HEK293 (cell line): ENCODE measurements around the gene ATP6V1B1.

Source experiments
- CTCF ChIA-PET: fragments of 350-600 bp; formaldehyde crosslinking; extraction: SDS; loops from one replicate; lab custom pipeline; 2021; ENCODE audit warnings: antibody characterized with exemption; lab: Yijun Ruan, JAX
- POLR2A ChIA-PET: fragments of 300-600 bp; formaldehyde crosslinking; extraction: SDS; loops from one replicate; lab custom pipeline; 2020; ENCODE audit warnings: antibody characterized with exemption, inconsistent platforms; lab: Yijun Ruan, JAX
- H3K27ac ChIP-seq: fragments of 200-500 bp; sonication (Bioruptor generic); 2 replicates; pipeline ENCODE4 v1.5.1; 2014; ENCODE audit warnings: low read depth, low read length, control low read depth, inconsistent platforms; ENCODE audit errors: extremely low read depth
- H3K36me3 ChIP-seq, 2 experiments: fragments of 200-500 bp in 1 of 2; sonication (Bioruptor generic) in 1 of 2; 1 replicate in 1 of 2; 2 replicates in 1 of 2; pipeline ENCODE4 v1.5.1; 2014 to 2017; ENCODE audit warnings: inconsistent platforms in 2 of 2, low read length in 2 of 2; ENCODE audit not compliant: control insufficient read depth in 2 of 2, insufficient read depth in 1 of 2
- H3K4me1 ChIP-seq: fragments of 200-500 bp; sonication (Bioruptor generic); 2 replicates; pipeline ENCODE4 v1.5.1; 2014; ENCODE audit warnings: mild to moderate bottlenecking, low read length, inconsistent platforms; ENCODE audit not compliant: control insufficient read depth, insufficient read depth
- H3K4me3 ChIP-seq: 2 replicates; pipeline ENCODE4 v1.5.1; 2011; ENCODE audit warnings: low read depth, mild to moderate bottlenecking, control low read depth, low read length, moderate library complexity
- H3K9me3 ChIP-seq: fragments of 200-500 bp; sonication (Bioruptor generic); 2 replicates; pipeline ENCODE4 v1.5.1; 2014; ENCODE audit warnings: low read depth, low read length, inconsistent platforms; ENCODE audit not compliant: control insufficient read depth, insufficient read depth
- ATF2 ChIP-seq: fragments of 450-650 bp; formaldehyde crosslinking; IDR thresholded peaks from 2 replicates; pipeline ENCODE4 v1.5.1; 2016; ENCODE audit warnings: missing biosample characterization, missing genetic modification characterization, low read depth
- INSM2 ChIP-seq: fragments of 450-650 bp; formaldehyde crosslinking; IDR thresholded peaks from 2 replicates; pipeline ENCODE4 v1.5.1; 2016; ENCODE audit warnings: missing biosample characterization, missing genetic modification characterization
- KLF9 ChIP-seq: fragments of 450-650 bp; formaldehyde crosslinking; IDR thresholded peaks from 2 replicates; pipeline ENCODE4 v1.5.1; 2016; ENCODE audit warnings: missing biosample characterization, missing genetic modification characterization, low read depth
- PRDM1 ChIP-seq: fragments of 450-650 bp; formaldehyde crosslinking; IDR thresholded peaks from 2 replicates; pipeline ENCODE4; 2016; ENCODE audit warnings: missing biosample characterization, missing genetic modification characterization
- ZBTB44 ChIP-seq: fragments of 450-650 bp; IDR thresholded peaks from 2 replicates; pipeline ENCODE4 v1.5.1; 2018; ENCODE audit warnings: missing biosample characterization, mild to moderate bottlenecking, missing genetic modification characterization
- ZFHX2 ChIP-seq: fragments of 450-650 bp; formaldehyde crosslinking; conservative IDR thresholded peaks from 2 replicates; pipeline ENCODE4 v1.5.1; 2016; ENCODE audit warnings: missing biosample characterization, missing genetic modification characterization
- ZNF2 ChIP-seq: fragments of 450-650 bp; formaldehyde crosslinking; IDR thresholded peaks from 2 replicates; pipeline ENCODE4 v1.5.1; 2016; ENCODE audit warnings: missing biosample characterization, missing genetic modification characterization
- ZNF23 ChIP-seq: fragments of 450-650 bp; formaldehyde crosslinking; IDR thresholded peaks from 2 replicates; pipeline ENCODE4 v1.5.1; 2016; ENCODE audit warnings: missing biosample characterization, missing genetic modification characterization, borderline replicate concordance
- ZNF24 ChIP-seq: fragments of 450-650 bp; formaldehyde crosslinking; IDR thresholded peaks from 2 replicates; pipeline ENCODE4 v1.5.1; 2016; ENCODE audit warnings: missing biosample characterization, missing genetic modification characterization
- ZNF311 ChIP-seq: fragments of 450-650 bp; formaldehyde crosslinking; IDR thresholded peaks from 2 replicates; pipeline ENCODE4 v1.5.1; 2017; ENCODE audit warnings: missing biosample characterization, missing genetic modification characterization, borderline replicate concordance
- ZNF350 ChIP-seq: fragments of 450-650 bp; formaldehyde crosslinking; IDR thresholded peaks from 2 replicates; pipeline ENCODE4 v1.5.0; 2017; ENCODE audit warnings: missing biosample characterization, mild to moderate bottlenecking, missing genetic modification characterization
- ZNF366 ChIP-seq: fragments of 450-650 bp; formaldehyde crosslinking; conservative IDR thresholded peaks from 2 replicates; pipeline ENCODE4 v1.5.1; 2016; ENCODE audit warnings: missing biosample characterization, missing genetic modification characterization
- ZNF571 ChIP-seq: fragments of 450-650 bp; formaldehyde crosslinking; IDR thresholded peaks from 2 replicates; pipeline ENCODE4 v1.5.0; 2017; ENCODE audit warnings: missing biosample characterization, missing genetic modification characterization
- ZNF585B ChIP-seq: fragments of 450-650 bp; formaldehyde crosslinking; IDR thresholded peaks from 2 replicates; pipeline ENCODE4 v1.5.1; 2016; ENCODE audit warnings: missing biosample characterization, missing genetic modification characterization
- ZNF621 ChIP-seq: fragments of 450-650 bp; formaldehyde crosslinking; IDR thresholded peaks from 2 replicates; pipeline ENCODE4 v1.5.1; 2017; ENCODE audit warnings: missing biosample characterization, missing genetic modification characterization
- ZNF692 ChIP-seq: fragments of 450-650 bp; formaldehyde crosslinking; IDR thresholded peaks from 2 replicates; pipeline ENCODE4 v1.5.1; 2016; ENCODE audit warnings: missing biosample characterization, missing genetic modification characterization
- ZNF777 ChIP-seq: fragments of 450-650 bp; formaldehyde crosslinking; IDR thresholded peaks from 2 replicates; pipeline ENCODE4 v1.5.1; 2017; ENCODE audit warnings: missing biosample characterization, missing genetic modification characterization, borderline replicate concordance
- TF ChIP-seq, protein P1 (sequence below): fragments of 450-650 bp; formaldehyde crosslinking; IDR thresholded peaks from 2 replicates; pipeline ENCODE4 v1.5.1; 2016; ENCODE audit warnings: missing biosample characterization, missing genetic modification characterization
- TF ChIP-seq, protein P2 (sequence below): fragments of 450-650 bp; formaldehyde crosslinking; IDR thresholded peaks from 2 replicates; pipeline ENCODE4 v1.5.0; 2017; ENCODE audit warnings: missing biosample characterization, missing genetic modification characterization, borderline replicate concordance

Gene ATP6V1B1

DNA sequence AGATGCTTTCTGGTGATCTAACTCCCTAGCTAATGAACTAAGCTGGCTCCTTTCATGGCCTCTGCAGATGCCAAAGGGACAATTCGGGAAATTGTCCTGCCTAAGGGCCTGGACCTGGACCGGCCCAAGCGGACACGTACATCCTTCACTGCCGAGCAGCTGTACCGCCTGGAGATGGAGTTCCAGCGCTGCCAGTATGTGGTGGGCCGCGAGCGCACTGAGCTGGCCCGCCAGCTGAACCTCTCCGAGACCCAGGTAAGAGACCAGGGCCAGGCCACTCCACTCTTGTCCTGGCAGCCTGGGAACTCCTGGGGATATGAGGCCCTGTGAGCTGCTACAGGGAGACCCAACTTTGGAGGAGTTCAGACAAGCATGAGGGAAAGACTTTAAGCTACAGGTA lies 14.7 kb upstream of the ATP6V1B1 start:
- Histone ChIP-seq H3K36me3 (peaks cover 0 to 25% of the 10 kb centered on the region in 2 experiments; a peak in 2 of 3 replicates), H3K9me3 (no peaks in the 10 kb centered on the region), H3K4me3 (no peak overlapping the region), H3K27ac (no peak overlapping the region), H3K4me1 (peaks cover 3% of the 10 kb centered on the region; the same call in 1 of the 2 replicates)
- no peak for TF ChIP-seq ZBTB44 (tag by site-specific recombination)
- TF ChIP-seq ZFHX2 (tag by site-specific recombination): no peak
- TF ChIP-seq ZNF621 (tag by site-specific recombination): no peak
- no peak for TF ChIP-seq INSM2 (tag by site-specific recombination)
- no peak for TF ChIP-seq KLF9
- TF ChIP-seq ZNF585B (tag by site-specific recombination): no peak
- TF ChIP-seq ZNF2 (tag by site-specific recombination): no peak
- TF ChIP-seq ZNF23 (tag by site-specific recombination): no peak
- no peak for TF ChIP-seq PRDM1 (tag by site-specific recombination)
- TF ChIP-seq ZNF24 (tag by site-specific recombination): no peak
- TF ChIP-seq ZNF571: no peak
- TF ChIP-seq, protein P1, sequence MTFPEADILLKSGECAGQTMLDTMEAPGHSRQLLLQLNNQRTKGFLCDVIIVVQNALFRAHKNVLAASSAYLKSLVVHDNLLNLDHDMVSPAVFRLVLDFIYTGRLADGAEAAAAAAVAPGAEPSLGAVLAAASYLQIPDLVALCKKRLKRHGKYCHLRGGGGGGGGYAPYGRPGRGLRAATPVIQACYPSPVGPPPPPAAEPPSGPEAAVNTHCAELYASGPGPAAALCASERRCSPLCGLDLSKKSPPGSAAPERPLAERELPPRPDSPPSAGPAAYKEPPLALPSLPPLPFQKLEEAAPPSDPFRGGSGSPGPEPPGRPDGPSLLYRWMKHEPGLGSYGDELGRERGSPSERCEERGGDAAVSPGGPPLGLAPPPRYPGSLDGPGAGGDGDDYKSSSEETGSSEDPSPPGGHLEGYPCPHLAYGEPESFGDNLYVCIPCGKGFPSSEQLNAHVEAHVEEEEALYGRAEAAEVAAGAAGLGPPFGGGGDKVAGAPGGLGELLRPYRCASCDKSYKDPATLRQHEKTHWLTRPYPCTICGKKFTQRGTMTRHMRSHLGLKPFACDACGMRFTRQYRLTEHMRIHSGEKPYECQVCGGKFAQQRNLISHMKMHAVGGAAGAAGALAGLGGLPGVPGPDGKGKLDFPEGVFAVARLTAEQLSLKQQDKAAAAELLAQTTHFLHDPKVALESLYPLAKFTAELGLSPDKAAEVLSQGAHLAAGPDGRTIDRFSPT: no peak
- TF ChIP-seq, protein P2, sequence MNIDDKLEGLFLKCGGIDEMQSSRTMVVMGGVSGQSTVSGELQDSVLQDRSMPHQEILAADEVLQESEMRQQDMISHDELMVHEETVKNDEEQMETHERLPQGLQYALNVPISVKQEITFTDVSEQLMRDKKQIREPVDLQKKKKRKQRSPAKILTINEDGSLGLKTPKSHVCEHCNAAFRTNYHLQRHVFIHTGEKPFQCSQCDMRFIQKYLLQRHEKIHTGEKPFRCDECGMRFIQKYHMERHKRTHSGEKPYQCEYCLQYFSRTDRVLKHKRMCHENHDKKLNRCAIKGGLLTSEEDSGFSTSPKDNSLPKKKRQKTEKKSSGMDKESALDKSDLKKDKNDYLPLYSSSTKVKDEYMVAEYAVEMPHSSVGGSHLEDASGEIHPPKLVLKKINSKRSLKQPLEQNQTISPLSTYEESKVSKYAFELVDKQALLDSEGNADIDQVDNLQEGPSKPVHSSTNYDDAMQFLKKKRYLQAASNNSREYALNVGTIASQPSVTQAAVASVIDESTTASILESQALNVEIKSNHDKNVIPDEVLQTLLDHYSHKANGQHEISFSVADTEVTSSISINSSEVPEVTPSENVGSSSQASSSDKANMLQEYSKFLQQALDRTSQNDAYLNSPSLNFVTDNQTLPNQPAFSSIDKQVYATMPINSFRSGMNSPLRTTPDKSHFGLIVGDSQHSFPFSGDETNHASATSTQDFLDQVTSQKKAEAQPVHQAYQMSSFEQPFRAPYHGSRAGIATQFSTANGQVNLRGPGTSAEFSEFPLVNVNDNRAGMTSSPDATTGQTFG (tag by site-specific recombination): no peak
- TF ChIP-seq ZNF777 (tag by site-specific recombination): no peak
- CTCF ChIA-PET: interaction anchor here (0.6 to 8.3 kb wide), 20 partner anchors 9 to 716 kb away, joined by 3 to 144 read pairs (median 3); no protein-coding TSS in a partner anchor
- POLR2A ChIA-PET: no interaction called here

- Histone ChIP-seq H3K4me3 (no peak overlapping the region), H3K36me3 (peaks cover 0 to 32% of the 10 kb centered on the region in 2 experiments; a peak in 2 of 3 replicates), H3K27ac (no peak overlapping the region), H3K4me1 (peaks cover 3% of the 10 kb centered on the region; the same call in 1 of the 2 replicates), H3K9me3 (no peaks in the 10 kb centered on the region)
- ChIA-PET CTCF (interaction anchor here (0.5 to 8.3 kb wide), 13 partner anchors 14 to 1529 kb away, joined by 3 to 144 read pairs (median 3); partner anchors contain the start of gene ATP6V1B1), POLR2A (no interaction called here)
- TF ChIP-seq ZNF311 (tag by site-specific recombination) (no peak), ATF2 (tag by site-specific recombination) (peak; percentile 86), ZNF350 (tag by site-specific recombination) (no peak), ZNF366 (tag by site-specific recombination) (peak; percentile 25; the same call in 1 of the 2 replicates), ZNF692 (tag by site-specific recombination) (no peak)
Measured at GRCh38 chr2:70921839-70922234, 13.9 kb upstream of the ATP6V1B1 start.
